ENCODE results near the gene HLX. TPM values are rescaled to one million over a fixed set of nuclear protein-coding genes. Genes with fewer than 3 reads are reported as not detected.
A peak's percentile ranks its signal among the peaks of the same experiment; 100 is the strongest.

Gene HLX
- total RNA-seq, 6 experiments from 2014 or later: 5.5 to 10.8 (median 6.7) TPM

DNA sequence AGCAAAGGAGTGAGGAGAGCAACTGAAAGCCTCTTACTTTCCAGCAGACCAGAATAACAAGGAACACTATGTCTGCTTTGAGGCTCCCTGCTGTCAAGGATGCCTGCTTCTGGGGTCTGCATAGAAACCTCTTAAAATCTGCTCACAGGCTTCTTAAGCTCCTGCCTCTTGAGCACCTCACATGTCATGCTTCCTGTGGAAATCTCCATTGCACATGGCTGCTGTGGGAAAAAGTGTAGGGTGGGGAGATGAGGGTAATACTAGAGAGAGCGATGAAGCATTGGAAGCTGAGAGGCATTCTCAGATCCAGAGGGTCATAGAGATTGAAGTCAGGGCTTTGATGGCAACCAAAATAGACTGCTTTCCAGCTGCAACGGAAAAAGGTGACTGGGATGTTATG is 6.2 kb upstream of the HLX start:
- ATAC-seq (no peak), DNase-seq (no peak)
- no peaks in the 10 kb centered on the region for H3K36me3 ChIP-seq
- H3K27me3 ChIP-seq: no peaks in the 10 kb centered on the region
- H3K4me3 ChIP-seq: no peak overlapping the region
- intact Hi-C loops (cut with DNase I): no loop called here
- H3K27ac ChIP-seq: peak overlapping the region in 2 of 3 donors; percentile 50 to 72
- peaks cover 0 to 44% (median 18%) of the 10 kb centered on the region in 4 donors for H3K4me1 ChIP-seq
- 94% methylated on average over 2 of the region's 2 CpGs for WGBS (ENCODE audit: insufficient coverage, low coverage, low lambda C conversion rate, missing lambda C conversion rate)
- no peaks in the 10 kb centered on the region for H3K9me3 ChIP-seq
- no peak for TF ChIP-seq POLR2A (IDR thresholded peaks at IDR 0.05)
- TF ChIP-seq, protein P1, sequence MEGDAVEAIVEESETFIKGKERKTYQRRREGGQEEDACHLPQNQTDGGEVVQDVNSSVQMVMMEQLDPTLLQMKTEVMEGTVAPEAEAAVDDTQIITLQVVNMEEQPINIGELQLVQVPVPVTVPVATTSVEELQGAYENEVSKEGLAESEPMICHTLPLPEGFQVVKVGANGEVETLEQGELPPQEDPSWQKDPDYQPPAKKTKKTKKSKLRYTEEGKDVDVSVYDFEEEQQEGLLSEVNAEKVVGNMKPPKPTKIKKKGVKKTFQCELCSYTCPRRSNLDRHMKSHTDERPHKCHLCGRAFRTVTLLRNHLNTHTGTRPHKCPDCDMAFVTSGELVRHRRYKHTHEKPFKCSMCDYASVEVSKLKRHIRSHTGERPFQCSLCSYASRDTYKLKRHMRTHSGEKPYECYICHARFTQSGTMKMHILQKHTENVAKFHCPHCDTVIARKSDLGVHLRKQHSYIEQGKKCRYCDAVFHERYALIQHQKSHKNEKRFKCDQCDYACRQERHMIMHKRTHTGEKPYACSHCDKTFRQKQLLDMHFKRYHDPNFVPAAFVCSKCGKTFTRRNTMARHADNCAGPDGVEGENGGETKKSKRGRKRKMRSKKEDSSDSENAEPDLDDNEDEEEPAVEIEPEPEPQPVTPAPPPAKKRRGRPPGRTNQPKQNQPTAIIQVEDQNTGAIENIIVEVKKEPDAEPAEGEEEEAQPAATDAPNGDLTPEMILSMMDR (IDR thresholded peaks at IDR 0.05): no peak

DNA sequence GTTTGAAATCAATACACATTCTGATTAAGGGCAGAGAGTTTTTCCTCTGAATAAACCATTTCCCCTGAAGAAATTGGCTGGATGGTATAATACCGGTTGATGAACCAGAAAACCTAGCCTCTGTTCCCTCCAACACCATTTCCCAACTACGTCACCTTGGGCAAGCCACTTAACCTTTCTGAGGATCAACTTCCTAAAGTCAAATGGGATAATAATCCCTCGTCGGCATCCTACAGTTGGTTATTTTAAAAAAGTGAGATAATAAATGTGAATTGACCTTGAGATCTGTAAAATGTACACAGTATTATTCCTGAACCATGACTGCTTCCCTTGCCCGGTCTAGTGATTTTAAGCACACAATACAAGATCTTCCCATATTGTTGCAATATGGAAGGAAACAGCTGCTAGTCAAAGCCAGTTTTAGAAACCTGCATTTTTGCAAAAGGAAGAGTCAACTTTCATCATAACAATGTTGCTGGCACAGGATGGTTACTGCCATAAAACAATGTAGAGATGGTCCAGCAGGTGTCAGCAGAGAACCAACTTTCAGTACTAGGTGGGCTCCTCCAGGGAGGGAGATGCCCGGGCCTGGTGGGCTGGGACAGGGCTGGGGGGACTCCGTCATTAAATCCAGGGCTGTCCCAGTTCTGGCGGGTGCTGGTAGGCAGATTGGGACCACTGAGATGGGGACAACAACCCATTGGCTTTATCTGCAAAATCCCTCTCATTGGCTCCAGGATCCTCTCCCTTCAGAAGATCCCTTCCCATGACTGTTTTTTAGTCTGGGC is 5.2 kb upstream of the HLX start:
- intact Hi-C loops (cut with DNase I): no loop called here
- no peaks in the 10 kb centered on the region for H3K27me3 ChIP-seq
- peak overlapping the region; percentile 17 to 72 (median 50) for H3K27ac ChIP-seq
- WGBS (ENCODE audit: insufficient coverage, low coverage, low lambda C conversion rate, missing lambda C conversion rate): 22% methylated on average over 8 of the region's 8 CpGs
- peak in 1 of 3 donors; percentile 35 for DNase-seq
- H3K36me3 ChIP-seq: no peaks in the 10 kb centered on the region
- H3K9me3 ChIP-seq: no peaks in the 10 kb centered on the region
- peak; percentile 19 to 43 (median 36) for ATAC-seq
- no peak overlapping the region for H3K4me3 ChIP-seq
- H3K4me1 ChIP-seq: peaks cover 0 to 50% (median 21%) of the 10 kb centered on the region in 4 donors
- TF ChIP-seq, protein P1 (IDR thresholded peaks at IDR 0.05): peak; percentile 71 to 75 (median 74)
- no peak for TF ChIP-seq POLR2A (IDR thresholded peaks at IDR 0.05)

DNA sequence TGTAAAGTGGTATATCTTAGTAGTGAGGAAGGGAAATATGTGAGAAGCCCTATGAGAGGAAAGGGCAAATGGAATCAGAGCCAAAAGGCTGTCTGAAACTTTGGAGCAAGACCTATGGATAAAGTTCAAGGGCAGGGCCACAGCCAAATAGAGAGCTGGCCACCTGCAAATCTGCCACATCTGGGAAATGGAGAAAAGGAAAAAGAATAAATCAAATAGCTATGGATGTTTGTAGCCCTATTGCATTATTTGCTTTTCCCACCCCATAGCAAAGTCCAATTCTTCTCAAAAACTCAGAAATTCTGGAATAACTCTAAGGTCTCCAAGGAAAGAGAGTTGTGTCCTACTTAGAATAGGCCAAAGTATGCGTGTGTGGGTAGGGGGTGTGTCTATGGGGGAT is 4.0 kb upstream of the HLX start:
- Histone ChIP-seq H3K4me1 (peaks cover 0 to 50% (median 21%) of the 10 kb centered on the region in 4 donors), H3K9me3 (no peaks in the 10 kb centered on the region), H3K27me3 (no peaks in the 10 kb centered on the region), H3K36me3 (no peaks in the 10 kb centered on the region), H3K27ac (peak overlapping the region in 2 of 3 donors; percentile 60 to 95), H3K4me3 (no peak overlapping the region)
- ATAC-seq: no peak
- intact Hi-C loops (cut with DNase I): no loop called here
- no peak for DNase-seq
- WGBS (ENCODE audit: insufficient coverage, low coverage, low lambda C conversion rate, missing lambda C conversion rate): 33% methylated on average over 1 of the region's 1 CpG
- no peak for TF ChIP-seq POLR2A (IDR thresholded peaks at IDR 0.05)

DNA sequence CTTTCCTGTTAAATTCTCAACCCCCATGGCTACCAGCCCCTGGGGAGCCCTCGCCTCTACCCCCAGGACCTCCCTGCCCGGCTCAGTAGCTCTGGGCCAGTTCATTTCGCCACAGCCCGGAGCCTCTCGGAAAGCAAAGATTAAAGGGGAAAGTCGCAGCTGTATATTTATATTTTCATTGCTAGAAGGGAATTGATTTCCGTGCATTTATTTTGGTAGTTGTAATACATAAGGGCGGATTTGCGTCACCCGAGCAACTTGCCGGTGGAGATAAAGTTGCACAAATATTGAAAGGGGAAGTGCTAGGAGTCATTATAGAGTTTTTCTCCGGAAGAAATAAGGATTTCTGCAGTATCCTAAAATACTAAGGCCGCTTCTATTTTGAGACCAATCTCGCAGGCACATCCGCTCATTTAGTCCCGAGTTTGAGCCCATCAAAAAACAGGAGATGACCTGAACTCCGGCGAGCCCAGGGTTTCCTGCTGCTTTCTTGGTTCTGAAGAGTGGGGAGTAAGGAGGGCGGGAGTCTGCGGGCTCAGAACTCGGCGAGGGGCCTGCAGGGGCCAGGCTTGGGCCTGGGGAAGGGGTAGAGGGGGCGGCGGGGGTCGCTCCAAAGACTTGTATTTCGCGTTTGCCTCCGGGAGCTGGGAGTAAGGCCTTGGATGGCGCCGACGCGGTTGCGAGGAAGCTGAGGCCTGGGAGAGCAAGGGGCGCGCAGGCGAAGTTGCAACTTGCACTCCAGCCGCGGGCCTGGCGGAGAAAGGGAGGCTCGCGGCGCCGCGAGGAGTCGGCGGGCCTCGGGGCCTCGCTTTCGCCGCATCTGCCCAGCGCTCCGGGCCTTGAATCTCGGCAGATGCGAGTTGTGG is 2.5 kb upstream of the HLX start:
- H3K36me3 ChIP-seq: no peaks in the 10 kb centered on the region
- intact Hi-C loops (cut with DNase I): no loop called here
- TF ChIP-seq, protein P1 (IDR thresholded peaks at IDR 0.05): no peak
- peak; percentile 11 for TF ChIP-seq POLR2A (IDR thresholded peaks at IDR 0.05)
- peak overlapping the region; percentile 95 to 99 (median 99) for H3K27ac ChIP-seq
- H3K4me1 ChIP-seq: peaks cover 0 to 45% (median 21%) of the 10 kb centered on the region in 4 donors
- WGBS (ENCODE audit: insufficient coverage, low coverage, low lambda C conversion rate, missing lambda C conversion rate): 54% methylated on average over 36 of the region's 54 CpGs
- peak in 2 of 3 donors; percentile 62 to 63 for DNase-seq
- H3K4me3 ChIP-seq: peak overlapping the region; percentile 16 to 31 (median 24)
- H3K27me3 ChIP-seq: no peaks in the 10 kb centered on the region
- no peaks in the 10 kb centered on the region for H3K9me3 ChIP-seq
- peak in 2 of 4 donors; percentile 1 for ATAC-seq

Measured in right lobe of liver (tissue), 6 donors.